Gastroesophageal sphincter (tissue), 4 donors: Measurements from ENCODE around the gene TNFAIP8L1. TPM values are rescaled to one million over a fixed set of nuclear protein-coding genes. Genes with fewer than 3 reads are reported as not detected.

ENCODE experiments used
- ATAC-seq: fragments of 150-250 bp; one replicate; pipeline ENCODE4 v1.9.1; 2016; ENCODE audit warnings: mild to moderate bottlenecking, moderate library complexity
- H3K27ac ChIP-seq, 4 donors: fragments of 200-600 bp; sonication (generic) in 3 of 4; 1 replicate in 3 of 4; 2 replicates in 1 of 4; pipeline ENCODE4 v1.5.1; 2016 to 2019
- H3K27me3 ChIP-seq: fragments of 200-600 bp; sonication (generic); one replicate; pipeline ENCODE4 v1.5.1; 2019
- H3K36me3 ChIP-seq, 2 donors: fragments of 200-600 bp; sonication (generic); one replicate each; pipeline ENCODE4 v1.5.1; 2019; ENCODE audit warnings: control low read depth in 1 of 2
- H3K4me1 ChIP-seq, 3 donors: fragments of 200-600 bp; sonication (generic); 1 replicate in 2 of 3; 2 replicates in 1 of 3; pipeline ENCODE4 v1.5.1; 2016 to 2019; ENCODE audit warnings: control low read depth in 2 of 3
- H3K4me3 ChIP-seq, 2 donors: fragments of 200-600 bp; sonication (generic); one replicate each; pipeline ENCODE4 v1.5.1; 2019; ENCODE audit warnings: mild to moderate bottlenecking in 1 of 2, moderate library complexity in 1 of 2
- H3K9me3 ChIP-seq, 3 donors: fragments of 200-600 bp; sonication (generic); one replicate each; pipeline ENCODE4 v1.5.1; 2017 to 2019; ENCODE audit warnings: control low read depth in 2 of 3
- CTCF ChIP-seq, 4 experiments: fragments of 200-600 bp in 2 of 4; fragments of 450-650 bp in 2 of 4; sonication (generic) in 1 of 4; IDR thresholded peaks; one replicate each; pipeline ENCODE4 v1.5.1; 2017 to 2019; ENCODE audit warnings: antibody characterized with exemption in 4 of 4, mild to moderate bottlenecking in 2 of 4, moderate library complexity in 2 of 4
- EP300 ChIP-seq: sonication (generic); formaldehyde crosslinking; IDR thresholded peaks from one replicate; pipeline ENCODE4 v1.6.1; 2017; ENCODE audit warnings: antibody characterized with exemption, mild to moderate bottlenecking
- POLR2A ChIP-seq, 2 donors: fragments of 450-650 bp; IDR thresholded peaks; one replicate each; pipeline ENCODE4 v1.6.1; 2017; ENCODE audit warnings: antibody characterized with exemption in 2 of 2, mild to moderate bottlenecking in 2 of 2, moderate library complexity in 1 of 2
- POLR2AphosphoS5 ChIP-seq: sonication (generic); formaldehyde crosslinking; IDR thresholded peaks from one replicate; pipeline ENCODE4 v1.6.1; 2017; ENCODE audit warnings: antibody characterized with exemption
- WGBS, 2 donors: methylation state at CpG; one replicate each; pipeline ENCODE4 v1.1.5; 2018; ENCODE audit warnings: low coverage in 1 of 2; 5-methylcytosine and 5-hydroxymethylcytosine counted together
- total RNA-seq, 4 donors: library from RNA; depleted of rRNA; stranded (reverse); fragments of >200 nt; gene quantifications; one replicate each; pipeline ENCODE4 v1.1.0, GENCODE V29; 2016

The TNFAIP8L1 gene
- total RNA-seq, 4 donors from 2014 or later = 5.8 to 16.4 (median 7.0) TPM

- Histone ChIP-seq H3K27me3 (no peaks in the 10 kb centered on the region), H3K9me3 (peaks cover 0 to 18% (median 0%) of the 10 kb centered on the region in 3 donors), H3K36me3 (peaks cover 0 to 95% of the 10 kb centered on the region in 2 donors), H3K4me3 (no peak overlapping the region), H3K27ac (no peak overlapping the region), H3K4me1 (peaks cover 0 to 12% (median 0%) of the 10 kb centered on the region in 3 donors)
- WGBS, 2 donors = 54 to 78% methylated on average over 7 to 11 of the region's 20 CpGs
- ATAC-seq = no peak
- TF ChIP-seq POLR2AphosphoS5 (no peak), CTCF (IDR thresholded peaks at IDR 0.05) (no peak), POLR2A (IDR thresholded peaks at IDR 0.05) (no peak), EP300 (no peak)
Observed at GRCh38 chr19:4662020-4662695, 22.8 kb downstream of the TNFAIP8L1 start.

GRCh38 chr19:4662812-4663211 is 23.5 kb downstream of the TNFAIP8L1 start:
- Histone ChIP-seq H3K9me3 (peaks cover 0 to 17% (median 0%) of the 10 kb centered on the region in 3 donors), H3K27ac (no peak overlapping the region), H3K36me3 (peaks cover 0 to 95% of the 10 kb centered on the region in 2 donors), H3K4me1 (peaks cover 0 to 15% (median 0%) of the 10 kb centered on the region in 3 donors), H3K27me3 (no peaks in the 10 kb centered on the region), H3K4me3 (no peak overlapping the region)
- 79 to 85% methylated on average over 5 to 6 of the region's 6 CpGs for WGBS, 2 donors
- ATAC-seq = no peak
- TF ChIP-seq CTCF (IDR thresholded peaks at IDR 0.05) = no peak
- no peak for TF ChIP-seq POLR2A (IDR thresholded peaks at IDR 0.05)

- Histone ChIP-seq H3K9me3 (no peaks in the 10 kb centered on the region), H3K36me3 (peaks cover 0 to 87% of the 10 kb centered on the region in 2 donors), H3K27me3 (no peaks in the 10 kb centered on the region), H3K4me1 (peaks cover 0 to 34% (median 8%) of the 10 kb centered on the region in 3 donors), H3K27ac (no peak overlapping the region), H3K4me3 (no peak overlapping the region)
- 87 to 100% methylated on average over 1 to 6 of the region's 12 CpGs for WGBS, 2 donors
- no peak for ATAC-seq
- TF ChIP-seq EP300 (no peak), POLR2AphosphoS5 (no peak), CTCF (IDR thresholded peaks at IDR 0.05) (no peak), POLR2A (IDR thresholded peaks at IDR 0.05) (no peak)
Observed at GRCh38 chr19:4664642-4665041, 25.3 kb downstream of the TNFAIP8L1 start.

GRCh38 chr19:4669723-4670480 is 30.6 kb downstream of the TNFAIP8L1 start, which contains the start of gene MYDGF:
Gene MYDGF (minus strand): TSS chr19:4670342. CDS start chr19:4670334, 8 bp downstream.
- Histone ChIP-seq H3K27me3 (no peaks in the 10 kb centered on the region), H3K27ac (peak within 1 kb of the TSS in 3 of 4 donors; percentile 74 to 85 (median 79)), H3K4me3 (peak within 1 kb of the TSS; percentile 67 to 98), H3K4me1 (peaks cover 0 to 30% (median 11%) of the 10 kb centered on the region in 3 donors), H3K36me3 (peaks cover 0 to 40% of the 10 kb centered on the region in 2 donors), H3K9me3 (no peaks in the 10 kb centered on the region)
- TF ChIP-seq POLR2AphosphoS5 = peak; percentile 83
- no peak for TF ChIP-seq EP300
- peak in 1 of 2 donors; percentile 46 for TF ChIP-seq POLR2A (IDR thresholded peaks at IDR 0.05)
- no peak for TF ChIP-seq CTCF (IDR thresholded peaks at IDR 0.05)
- peak; percentile 96 for ATAC-seq
- WGBS, 2 donors = 0% methylated on average over 1 of the region's 75 CpGs; no CpG with 5 or more reads in 1 of the 2 donors
